ENCODE data around the gene PLRG1.

PLRG1 gene

DNA sequence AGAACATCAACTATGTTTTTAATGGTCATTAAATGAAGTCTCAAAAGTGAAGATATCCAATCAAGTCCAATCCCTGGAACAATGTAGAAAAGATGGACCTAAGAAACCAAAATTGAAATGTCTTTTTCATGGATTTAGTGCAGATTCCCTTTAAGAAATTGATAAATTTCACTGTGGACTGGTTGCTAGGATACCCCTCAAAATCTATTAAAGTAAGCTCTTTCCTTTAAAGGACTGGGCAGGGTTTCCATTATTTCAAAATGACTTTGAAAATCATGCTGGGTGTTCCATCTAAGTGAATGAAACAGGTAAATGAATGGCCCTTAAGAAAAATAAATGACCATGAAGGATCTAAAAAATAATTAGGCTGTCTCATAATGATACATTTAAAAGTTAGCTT is 28.6 kb downstream of the PLRG1 start:
- no peak for DNase-seq (ENCODE audit: low read depth in 1 of 2, low spot score in 1 of 2)

DNA sequence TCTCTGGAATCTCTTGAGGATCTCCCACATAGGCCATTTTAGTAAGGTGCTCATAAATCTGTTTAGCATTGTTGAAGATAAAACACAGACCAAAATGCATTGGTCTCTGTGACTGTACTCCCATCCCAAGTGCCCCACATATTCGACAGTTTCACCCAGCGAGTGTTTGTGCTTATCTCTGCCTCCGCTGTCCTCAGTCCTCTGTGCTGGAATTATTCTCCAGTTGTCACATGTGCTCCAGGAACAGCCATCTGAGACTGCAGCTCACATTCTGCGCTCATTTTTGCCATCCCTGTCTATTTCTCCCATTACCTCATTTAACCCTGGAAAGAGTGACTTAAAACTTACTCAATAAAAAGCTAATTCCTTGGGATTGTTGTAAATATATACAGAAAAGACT is 31.0 kb downstream of the PLRG1 start:
- DNase-seq (ENCODE audit: low read depth in 1 of 2, low spot score in 1 of 2): no peak

DNA sequence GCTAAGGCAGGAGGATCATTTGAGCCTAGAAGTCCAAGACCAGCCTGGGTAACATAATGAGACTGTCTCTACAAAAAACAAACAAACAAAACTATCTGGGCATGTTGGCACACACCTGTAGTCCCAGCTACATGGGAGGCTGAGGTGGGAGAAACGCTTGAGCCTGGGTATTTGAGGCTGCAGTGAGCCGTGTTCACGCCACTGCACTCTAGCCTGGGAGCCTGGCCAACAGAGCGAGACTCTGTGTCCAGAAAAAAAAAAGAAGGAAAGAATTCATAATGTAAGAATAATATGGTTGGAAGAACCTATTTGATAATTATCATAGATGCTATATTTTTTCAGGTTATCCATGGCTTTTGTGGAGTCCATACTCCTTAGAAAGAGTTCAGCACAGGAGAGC is 32.6 kb downstream of the PLRG1 start:
- no peak for DNase-seq (ENCODE audit: low read depth in 1 of 2, low spot score in 1 of 2)

DNA sequence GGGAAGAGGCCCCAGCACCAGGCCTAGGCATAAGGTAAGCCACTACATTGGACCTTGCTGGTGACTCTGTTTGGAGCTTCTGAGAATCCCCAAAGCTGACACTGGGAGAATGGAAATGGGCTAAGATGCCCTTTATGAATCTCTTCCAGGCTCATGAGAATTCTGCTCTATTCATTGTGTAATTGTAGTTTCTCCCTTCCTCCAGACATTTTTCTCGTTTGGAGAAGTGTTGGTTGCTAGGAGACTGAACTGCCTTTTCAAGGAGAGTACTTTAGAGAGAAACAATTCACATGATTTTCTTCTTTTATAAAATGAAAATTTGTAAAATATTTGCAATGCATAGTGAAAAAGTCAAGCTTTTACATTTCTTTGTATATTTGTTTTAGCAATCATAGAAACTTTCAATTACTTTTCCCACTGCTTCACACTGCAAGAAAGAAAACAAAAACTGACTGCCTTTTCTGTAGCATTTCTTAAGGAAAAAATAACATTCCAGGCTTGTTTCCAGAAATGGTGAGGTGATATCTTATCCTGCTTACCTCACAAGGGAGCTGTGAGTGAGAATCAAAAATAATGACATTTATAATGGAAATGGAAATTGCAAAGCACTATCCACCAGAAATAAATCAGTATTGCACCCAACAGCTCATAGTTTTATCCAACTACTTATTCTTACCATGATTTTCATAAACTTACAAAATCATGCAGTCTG is 33.7 kb downstream of the PLRG1 start:
- DNase-seq (ENCODE audit: low read depth in 1 of 2, low spot score in 1 of 2): no peak

DNA sequence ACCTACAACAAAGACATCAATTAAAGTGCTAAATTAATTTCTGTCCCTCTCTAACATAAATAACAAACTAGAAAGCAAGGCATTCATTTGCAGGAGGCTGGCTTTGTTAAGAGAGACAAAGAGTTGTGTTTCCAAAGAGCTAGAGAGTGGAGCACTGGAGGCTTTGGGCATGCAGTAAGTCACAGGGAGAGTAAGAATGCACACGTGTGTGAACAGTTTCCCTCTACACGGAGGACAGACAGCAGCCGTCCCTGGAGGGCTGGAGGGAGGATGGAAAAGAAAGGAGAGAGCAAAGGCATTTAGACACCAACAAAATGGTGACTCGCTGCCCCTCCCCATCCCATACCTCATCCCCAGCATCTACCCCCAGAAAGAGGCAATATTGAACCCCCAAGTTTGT is 38.2 kb downstream of the PLRG1 start:
- DNase-seq (ENCODE audit: low read depth in 1 of 2, low spot score in 1 of 2): no peak

DNA sequence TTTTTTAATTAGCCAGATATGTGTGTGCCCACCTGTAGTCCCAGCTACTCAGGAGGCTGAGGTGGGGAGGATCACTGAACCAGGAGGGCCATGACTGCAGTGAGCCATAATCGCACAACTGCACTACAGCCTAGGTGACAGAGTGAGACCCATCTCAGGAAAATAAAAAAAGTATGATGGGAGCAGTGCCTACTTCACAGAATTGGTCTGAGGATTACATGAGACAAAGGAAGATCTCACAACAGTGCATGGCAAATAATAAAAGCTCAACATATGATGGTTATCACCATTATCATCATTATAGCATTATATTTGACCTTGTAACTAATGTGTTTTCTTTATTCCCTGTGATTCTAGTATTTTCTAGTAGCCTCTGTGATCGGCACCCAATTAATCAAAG is 38.7 kb downstream of the PLRG1 start:
- DNase-seq (ENCODE audit: low read depth in 1 of 2, low spot score in 1 of 2): no peak

DNA sequence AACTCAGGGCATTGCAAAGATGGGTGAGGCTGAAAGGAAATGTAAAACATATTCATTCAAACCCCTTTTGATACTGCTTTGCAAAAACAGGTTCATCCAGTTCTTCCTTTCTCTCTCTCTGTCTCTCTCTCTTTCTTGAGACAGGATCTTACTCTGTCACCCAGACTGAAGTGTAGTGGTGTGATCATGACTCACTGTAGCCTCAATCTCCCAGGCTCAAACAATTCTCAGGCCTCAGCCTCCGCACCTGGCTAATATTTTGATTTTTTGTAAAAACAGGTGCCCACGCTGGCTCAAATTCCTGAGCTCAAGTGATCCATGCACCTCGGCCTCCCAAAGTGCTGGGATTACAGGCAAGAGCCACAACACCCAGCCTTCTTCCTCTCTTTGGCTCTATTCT is 43.0 kb downstream of the PLRG1 start:
- no peak for DNase-seq (ENCODE audit: low read depth in 1 of 2, low spot score in 1 of 2)

DNA sequence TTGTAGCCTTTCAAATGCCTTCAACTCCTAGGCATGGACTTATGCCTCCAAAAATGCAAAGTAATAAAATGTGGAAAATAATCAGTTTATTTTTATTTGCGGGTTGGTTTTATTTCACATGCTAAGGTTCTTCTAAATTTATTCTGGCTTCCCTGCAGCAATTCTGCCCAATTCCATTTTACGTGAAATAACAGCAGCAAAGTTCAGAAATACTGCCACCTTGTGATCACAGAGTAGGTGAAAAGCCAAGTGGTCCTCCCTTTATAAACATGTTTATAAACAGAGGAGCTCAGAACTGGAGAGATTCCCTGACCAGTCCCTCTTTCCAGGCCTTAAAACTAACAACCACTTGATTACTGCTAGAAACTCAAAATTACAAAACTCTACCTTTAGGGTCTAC is 43.9 kb downstream of the PLRG1 start:
- no peak for DNase-seq (ENCODE audit: low read depth in 1 of 2, low spot score in 1 of 2)

DNA sequence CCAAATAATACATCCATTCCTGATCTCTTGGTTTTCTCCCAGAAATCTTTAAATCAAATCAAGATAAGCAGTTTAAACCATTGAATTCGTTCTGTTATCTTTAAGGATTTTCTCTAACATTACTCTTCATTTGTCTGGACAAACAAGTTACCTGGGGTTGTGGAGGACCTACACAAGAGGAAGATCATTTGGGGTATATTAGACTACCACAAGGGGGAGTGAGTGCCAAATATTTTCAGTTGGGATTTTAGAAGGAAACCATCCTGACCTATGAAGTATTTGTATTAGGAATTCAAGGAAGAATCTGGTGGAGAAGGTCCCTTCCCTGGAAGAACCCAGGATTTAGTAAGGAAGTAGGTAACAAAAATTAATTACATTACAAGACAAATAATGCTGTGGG is 46.6 kb downstream of the PLRG1 start:
- DNase-seq (ENCODE audit: low read depth in 1 of 2, low spot score in 1 of 2): no peak

DNA sequence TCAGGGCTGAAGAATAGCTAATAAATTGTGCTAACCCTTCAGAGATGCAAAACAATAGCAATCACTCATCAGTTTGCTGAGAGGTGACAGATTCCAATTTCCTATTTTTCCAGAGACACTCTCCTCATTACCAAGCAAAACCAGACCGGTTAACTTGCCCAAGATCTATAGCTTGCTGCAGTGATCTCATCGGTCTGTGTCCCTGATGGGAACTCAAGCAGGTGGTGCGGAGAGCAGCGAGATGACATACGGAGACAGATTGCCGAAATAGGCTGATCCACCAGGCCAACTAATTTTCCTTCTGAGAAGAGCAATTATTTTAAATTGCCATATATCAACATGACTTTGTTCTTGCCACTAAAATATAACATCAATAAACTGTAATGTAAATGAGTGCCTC is 48.1 kb downstream of the PLRG1 start:
- no peak for DNase-seq (ENCODE audit: low read depth in 1 of 2, low spot score in 1 of 2)

DNA sequence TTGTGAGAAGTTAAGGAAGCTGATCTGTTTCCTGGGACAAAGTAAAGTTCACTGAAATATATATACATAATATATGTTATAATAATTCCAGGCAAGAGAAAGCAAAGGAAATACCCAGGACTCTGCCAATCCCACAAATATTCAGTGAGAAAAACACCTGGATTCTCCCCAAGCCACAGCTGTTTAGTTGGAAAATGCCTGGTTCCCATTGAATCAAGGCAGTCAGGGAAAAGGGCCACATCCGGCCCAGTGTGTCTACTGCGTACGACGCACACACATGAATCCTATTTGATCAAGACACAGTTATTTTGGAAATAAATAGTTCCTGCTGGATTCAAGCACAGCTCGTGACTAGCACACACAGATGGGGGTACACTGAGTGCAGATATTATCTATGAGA is 52.3 kb downstream of the PLRG1 start:
- DNase-seq (ENCODE audit: low read depth in 1 of 2, low spot score in 1 of 2): no peak

DNA sequence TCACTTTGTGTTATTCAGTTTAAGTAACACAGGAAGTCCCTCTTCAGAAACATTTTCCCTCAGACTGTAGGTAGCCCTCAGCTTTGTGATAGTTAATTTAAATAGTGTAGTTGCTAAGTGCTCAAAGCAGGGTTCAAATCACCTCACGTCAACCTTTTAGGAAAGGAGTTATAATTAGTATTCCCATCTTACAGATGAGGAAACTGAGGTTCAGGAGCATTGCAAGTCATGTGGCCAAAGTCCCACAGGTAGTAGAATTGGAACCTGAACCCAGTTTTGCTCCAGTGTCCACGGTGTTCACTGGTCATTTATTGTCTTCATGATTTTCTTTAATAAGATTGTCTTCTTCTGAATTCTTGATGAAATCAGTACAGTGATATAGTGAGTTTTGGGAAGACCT is 54.3 kb downstream of the PLRG1 start:
- no peak for DNase-seq (ENCODE audit: low read depth in 1 of 2, low spot score in 1 of 2)

DNA sequence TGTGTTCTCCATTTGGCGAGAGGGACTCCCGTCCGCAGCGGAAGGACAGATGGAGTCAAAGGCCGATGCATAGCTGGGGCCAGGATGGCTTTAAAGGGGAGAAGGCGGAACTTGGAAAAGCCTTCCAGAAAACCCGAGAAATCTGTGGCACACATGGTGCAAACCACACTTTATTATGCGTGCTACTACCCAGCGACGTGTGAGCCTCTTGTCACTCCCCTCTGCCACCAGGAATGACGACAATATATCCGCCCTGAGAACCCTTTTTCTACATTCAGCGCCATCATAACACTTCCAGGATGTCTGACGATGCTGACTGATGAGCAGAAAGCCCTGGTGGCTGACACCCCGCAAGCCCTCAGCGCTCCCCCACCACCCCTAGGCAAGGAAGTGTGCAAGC is 57.9 kb downstream of the PLRG1 start:
- DNase-seq (ENCODE audit: low read depth in 1 of 2, low spot score in 1 of 2): no peak

DNA sequence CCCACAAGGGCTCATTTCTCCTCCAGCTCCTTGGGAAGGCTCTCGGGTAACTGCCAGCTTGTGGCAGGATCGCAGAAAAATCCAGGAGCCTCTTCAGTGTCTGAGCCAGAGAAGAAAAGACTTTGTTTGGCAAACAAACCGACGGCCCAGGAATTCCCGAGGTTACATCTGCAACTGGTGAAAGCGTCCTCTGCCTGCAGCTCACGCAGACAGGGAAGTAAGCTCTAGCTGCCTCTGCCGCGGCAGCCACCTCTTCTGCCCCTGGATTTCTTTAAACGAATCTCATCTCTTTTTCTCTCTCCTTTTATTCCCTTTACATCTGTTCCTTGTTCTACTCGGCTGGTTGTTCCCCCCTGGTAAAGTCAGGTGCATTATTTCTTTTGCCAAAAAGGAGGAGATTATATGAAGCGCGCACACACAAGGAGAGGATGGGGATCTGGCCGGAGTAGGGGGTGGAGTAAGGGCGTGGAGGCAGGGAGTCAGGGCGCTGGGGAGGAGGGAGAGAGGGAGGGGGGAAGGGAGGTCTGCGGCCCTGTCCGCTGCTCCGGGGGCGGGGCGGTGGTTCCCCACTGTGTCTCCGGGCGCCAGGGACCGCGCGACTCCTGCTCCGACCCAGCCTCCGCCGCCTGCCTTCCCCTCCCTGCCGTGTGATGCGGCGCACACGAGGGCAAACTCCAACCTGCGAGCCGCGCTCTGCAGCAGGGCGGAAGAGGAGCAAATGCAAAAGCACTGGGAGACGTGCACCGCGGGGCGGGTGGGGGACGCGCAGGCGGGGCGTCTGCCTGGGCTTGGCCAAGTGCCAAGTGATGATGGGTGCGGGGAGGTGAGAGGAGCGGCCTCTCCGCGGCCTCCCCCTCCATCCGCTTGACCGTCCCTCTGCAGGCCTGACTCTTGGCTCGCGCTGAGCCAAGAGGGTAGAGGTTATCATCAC is 58.6 kb downstream of the PLRG1 start, which contains the start of gene DCHS2:
Gene DCHS2 (minus strand): TSS at position 459 of the 931 bp plus-strand sequence. CDS start 444 bp downstream, at position 15.
- no peak for DNase-seq (ENCODE audit: low read depth in 1 of 2, low spot score in 1 of 2)

DNA sequence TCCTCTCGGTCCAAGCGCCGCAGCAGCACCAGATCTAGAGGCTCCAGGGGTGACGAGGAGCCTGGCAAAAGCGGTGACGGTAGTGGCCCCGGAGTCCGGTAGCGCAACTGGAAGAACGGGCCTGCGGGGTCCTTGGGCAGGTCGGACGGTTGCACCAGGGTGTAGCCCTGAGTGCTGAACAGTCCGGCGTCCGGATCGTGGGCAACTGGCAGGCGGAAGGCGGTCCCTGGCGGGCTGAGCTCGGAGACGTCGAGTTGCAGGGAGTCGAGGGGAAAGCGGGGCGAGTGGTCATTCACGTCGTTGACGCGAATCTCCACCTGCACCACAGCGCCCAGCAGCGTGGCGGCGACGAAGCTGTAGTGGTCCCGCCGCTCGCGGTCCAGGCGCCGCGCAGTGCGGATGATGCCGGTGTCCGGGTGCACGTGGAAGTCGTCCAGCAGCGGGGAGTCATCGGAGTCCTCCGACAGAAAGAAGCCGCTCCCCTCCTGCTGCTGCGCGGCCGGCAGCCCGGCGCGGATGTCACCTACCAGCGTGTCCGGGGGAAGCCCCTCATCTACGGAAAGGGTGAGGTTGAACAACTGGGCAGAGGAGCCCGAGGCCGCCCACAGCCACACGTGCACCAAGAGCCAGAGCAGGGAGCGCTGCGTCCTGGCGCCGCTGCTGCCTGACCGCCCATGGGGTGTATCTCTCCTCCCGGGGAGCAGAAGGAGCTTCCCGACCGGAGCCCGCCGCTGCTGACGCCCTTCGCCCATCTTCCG is 59.4 kb downstream of the PLRG1 start:
- no peak for DNase-seq (ENCODE audit: low read depth in 1 of 2, low spot score in 1 of 2)

DNA sequence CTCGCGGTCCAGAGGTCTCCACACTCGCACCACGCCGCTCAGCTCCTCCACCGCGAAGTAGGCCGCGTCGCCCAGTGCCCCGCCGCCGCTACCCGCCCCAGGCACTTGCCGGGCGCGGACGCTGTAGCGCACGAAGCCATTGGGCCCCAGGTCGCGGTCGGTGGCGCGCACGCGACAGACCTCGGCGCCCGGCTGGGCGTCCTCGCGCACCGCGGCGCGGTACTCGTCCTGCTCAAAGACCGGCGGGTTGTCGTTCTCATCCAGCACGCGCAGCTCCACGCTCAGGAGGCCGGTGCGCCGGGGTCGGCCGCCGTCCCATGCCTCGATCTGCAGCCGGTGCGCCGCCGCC is 60.0 kb downstream of the PLRG1 start:
- DNase-seq (ENCODE audit: low read depth in 1 of 2, low spot score in 1 of 2): no peak

DNA sequence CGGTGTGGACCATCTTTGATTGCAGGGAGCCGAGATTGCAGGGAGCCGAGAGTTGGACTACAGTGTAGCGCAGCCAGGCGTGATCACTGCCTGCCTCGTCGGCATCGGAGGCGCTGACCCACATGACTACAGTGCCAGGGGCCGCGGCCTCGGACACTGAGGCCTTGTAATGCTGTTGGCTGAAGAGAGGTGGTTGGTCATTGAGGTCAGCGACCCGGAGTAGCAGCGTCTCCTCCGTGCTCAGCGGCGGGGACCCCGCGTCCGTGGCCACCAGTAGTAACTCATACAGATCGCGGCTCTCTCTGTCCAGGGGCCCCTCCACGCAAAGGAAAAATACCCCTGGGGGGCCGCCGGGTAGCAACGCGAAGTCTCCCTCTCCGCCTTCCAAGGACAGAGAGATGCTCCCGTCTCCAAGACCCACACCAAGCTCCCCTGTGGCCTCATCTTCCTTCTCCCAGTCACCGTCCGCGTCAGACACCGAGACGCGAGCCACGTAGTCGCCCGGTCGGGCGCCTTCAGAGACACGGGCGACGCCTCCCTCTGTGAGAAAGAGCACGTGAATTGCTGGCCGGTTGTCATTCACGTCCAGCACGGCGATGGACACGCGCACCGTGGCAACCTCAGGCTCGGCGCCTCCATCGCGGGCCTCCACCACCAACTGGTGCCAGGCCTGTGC is 60.5 kb downstream of the PLRG1 start:
- no peak for DNase-seq (ENCODE audit: low read depth in 1 of 2, low spot score in 1 of 2)

DNA sequence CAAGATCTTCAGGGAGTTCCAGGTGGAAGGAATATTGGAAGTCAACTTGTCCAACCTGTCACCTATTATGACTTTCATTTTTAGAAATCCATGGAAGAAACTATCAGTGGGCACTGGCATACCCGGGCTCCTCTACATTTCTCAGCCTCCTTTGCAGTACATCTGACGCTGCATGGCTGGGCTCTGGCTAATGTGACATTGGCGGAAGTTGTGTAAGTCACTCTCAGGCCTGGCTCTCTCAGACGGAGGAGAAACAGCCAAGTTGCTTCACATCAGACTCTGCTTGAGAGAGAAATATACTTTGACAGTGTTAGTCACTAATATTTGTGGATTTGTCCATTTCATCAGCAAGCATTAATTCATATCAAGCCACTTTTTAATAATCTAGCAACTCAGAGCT is 63.1 kb downstream of the PLRG1 start:
- no peak for DNase-seq (ENCODE audit: low read depth in 1 of 2, low spot score in 1 of 2)

DNA sequence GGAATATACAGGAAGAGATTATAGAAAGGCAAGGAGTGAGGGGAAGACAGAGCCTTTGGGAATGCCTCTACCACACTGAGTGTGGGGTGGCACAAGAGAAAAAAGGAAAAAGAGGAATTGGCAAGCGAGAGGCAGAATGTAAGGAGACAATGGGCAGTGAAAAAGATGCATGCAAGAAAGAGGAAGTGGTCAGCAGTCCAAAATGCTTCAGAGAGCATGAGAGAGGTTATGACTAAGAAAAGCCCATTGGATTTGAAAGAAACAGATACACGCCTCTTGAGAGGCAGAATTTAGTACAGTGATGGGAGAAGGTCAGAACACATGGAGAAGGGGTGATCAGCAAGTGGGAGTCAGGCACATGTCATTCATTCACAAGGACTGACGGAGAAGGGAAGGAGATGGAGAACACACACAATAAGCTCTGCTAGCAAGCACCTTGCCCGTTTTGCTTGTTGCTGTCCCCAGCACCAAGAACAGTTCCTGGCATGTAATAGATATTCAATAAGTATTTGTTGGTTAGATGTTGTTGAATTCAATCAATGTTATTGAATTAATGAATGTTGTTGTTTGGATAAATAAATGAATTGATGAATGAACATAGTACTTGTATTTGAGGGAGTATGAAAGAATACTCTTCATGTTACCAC is 65.0 kb downstream of the PLRG1 start:
- DNase-seq (ENCODE audit: low read depth in 1 of 2, low spot score in 1 of 2): no peak
